ENCODE results near the gene DNAH11.

GRCh38 chr7:21887353-21887752 is 344.5 kb downstream of the DNAH11 start:
- no peak for TF ChIP-seq POLR2AphosphoS5 (IDR thresholded peaks at IDR 0.05)
- no peak for TF ChIP-seq CTCF (IDR thresholded peaks at IDR 0.05)
- TF ChIP-seq POLR2A (IDR thresholded peaks at IDR 0.05), result no peak
- TF ChIP-seq EP300 (IDR thresholded peaks at IDR 0.05), result no peak

Measured in upper lobe of left lung (tissue), 4 donors.